A549 (cell line): Measurements from ENCODE around the gene LPAR1.

ENCODE experiments used
- CTCF ChIP-seq: fragments of >200 bp; sonication (Bioruptor Twin); formaldehyde crosslinking; IDR thresholded peaks from 3 replicates; pipeline ENCODE4 v1.5.1; 2016
- KDM1A ChIP-seq: fragments of 200-600 bp; sonication (generic); IDR thresholded peaks from 2 replicates; pipeline ENCODE4 v1.6.1; 2016; ENCODE audit warnings: low read depth, mild to moderate bottlenecking
- SREBF2 ChIP-seq: fragments of 450-650 bp; IDR thresholded peaks from 2 replicates; pipeline ENCODE4 v1.6.1; 2014; ENCODE audit warnings: mild to moderate bottlenecking, moderate library complexity

DNA sequence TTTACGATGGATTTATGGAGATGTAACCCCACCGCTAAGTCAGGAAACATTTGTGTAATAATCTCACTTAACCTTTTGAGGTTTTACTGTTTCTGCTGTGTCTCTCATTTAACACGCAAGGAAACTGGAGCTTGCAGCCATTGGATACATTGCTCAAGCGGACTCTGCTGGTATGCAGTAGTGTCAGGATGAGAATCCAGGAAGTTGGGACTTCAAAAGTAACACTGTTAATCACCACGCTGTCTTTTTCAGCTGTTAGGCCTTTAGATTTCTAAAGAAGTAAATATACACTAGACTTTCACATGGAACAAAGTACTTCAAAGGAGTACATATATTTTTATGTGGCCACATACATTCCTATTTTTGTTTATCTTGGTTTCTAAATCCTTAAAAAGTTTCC lies 114.7 kb downstream of the LPAR1 start:
- TF ChIP-seq CTCF = no peak
- TF ChIP-seq KDM1A = no peak
- TF ChIP-seq SREBF2 = no peak
